CD4-positive, alpha-beta memory T cell (primary cell): Measurements from ENCODE around the gene AS3MT. TPM values are rescaled to one million over a fixed set of nuclear protein-coding genes. Genes with fewer than 3 reads are reported as not detected.

Source experiments
- CTCF ChIA-PET: fragments of 350-600 bp; sonication (Branson Sonifier 250); formaldehyde crosslinking; loops from one replicate; lab custom pipeline; 2021; ENCODE audit warnings: inconsistent platforms; ENCODE audit not compliant: partially characterized antibody; lab: Charles Lee
- POLR2A ChIA-PET: fragments of 350-600 bp; sonication (Branson Sonifier 250); formaldehyde crosslinking; loops from one replicate; lab custom pipeline; 2021; ENCODE audit not compliant: partially characterized antibody; lab: Charles Lee
- DNase-seq, 5 donors: peaks; one replicate each; pipeline versions ENCODE4 v3.0.0 to v3.0.0-alpha.2; 2020 to 2022; ENCODE audit warnings: mixed read lengths in 1 of 5
- H3K27ac ChIP-seq: one replicate; pipeline ENCODE4 v1.7.0; 2013; ENCODE audit warnings: low read depth, low read length
- H3K27me3 ChIP-seq: 2 replicates; pipeline ENCODE4 v1.7.0; 2013; ENCODE audit warnings: mild to moderate bottlenecking, low read length, moderate library complexity; ENCODE audit not compliant: insufficient read depth
- H3K36me3 ChIP-seq: 2 replicates; pipeline ENCODE4 v1.7.0; 2013; ENCODE audit warnings: mild to moderate bottlenecking, low read length, moderate library complexity; ENCODE audit not compliant: insufficient read depth
- H3K4me1 ChIP-seq: 2 replicates; pipeline ENCODE4 v1.7.0; 2013; ENCODE audit warnings: mild to moderate bottlenecking, low read length, moderate library complexity; ENCODE audit not compliant: insufficient read depth
- H3K4me3 ChIP-seq, 2 donors: one replicate each; pipeline ENCODE4 v1.7.0; 2013; ENCODE audit warnings: low read length in 2 of 2, mild to moderate bottlenecking in 1 of 2
- H3K9me3 ChIP-seq, 2 donors: one replicate each; pipeline ENCODE4 v1.7.0; 2013; ENCODE audit warnings: low read length in 2 of 2, control low read depth in 1 of 2; ENCODE audit not compliant: control insufficient read depth in 1 of 2
- H3K27ac Mint-ChIP-seq, 7 donors: one replicate each; pipeline ENCODE4 v1.8.0; 2020 to 2021; ENCODE audit warnings: mixed read lengths in 7 of 7, mild to moderate bottlenecking in 6 of 7, inconsistent platforms in 3 of 7, moderate library complexity in 3 of 7
- H3K27me3 Mint-ChIP-seq, 2 donors: one replicate each; pipeline ENCODE4 v1.8.0; 2020 to 2021; ENCODE audit warnings: mixed read lengths in 2 of 2
- H3K36me3 Mint-ChIP-seq, 2 donors: one replicate each; pipeline ENCODE4 v1.8.0; 2020 to 2021; ENCODE audit warnings: mixed read lengths in 2 of 2, inconsistent platforms in 1 of 2, mild to moderate bottlenecking in 1 of 2
- H3K4me1 Mint-ChIP-seq, 4 donors: one replicate each; pipeline ENCODE4 v1.8.0; 2020 to 2021; ENCODE audit warnings: mixed read lengths in 4 of 4, mild to moderate bottlenecking in 1 of 4
- H3K4me3 Mint-ChIP-seq, 8 donors: one replicate each; pipeline ENCODE4 v1.8.0; 2020 to 2021; ENCODE audit warnings: mixed read lengths in 8 of 8, mild to moderate bottlenecking in 7 of 8, moderate library complexity in 6 of 8, inconsistent platforms in 3 of 8
- H3K9me3 Mint-ChIP-seq, 8 donors: one replicate each; pipeline ENCODE4 v1.8.0; 2020 to 2021; ENCODE audit warnings: mixed read lengths in 8 of 8, mild to moderate bottlenecking in 5 of 8, inconsistent platforms in 3 of 8, moderate library complexity in 1 of 8
- intact Hi-C: fragments of 100-400 bp; cut with micrococcal nuclease; formaldehyde crosslinking; loops from one replicate; pipeline ENCODE4 v1.15.1; 2023
- polyA plus RNA-seq, 2 donors: library from polyadenylated mRNA; unstranded; fragments of 300-500 nt; fragmentation: Illumina TruSeq; gene quantifications; one replicate each; pipeline ENCODE4 v1.2.3, GENCODE V29; 2021
- total RNA-seq, 2 experiments: library from RNA; stranded (reverse); gene quantifications; one replicate each; pipeline ENCODE4 v1.2.3, GENCODE V29; 2021

AS3MT gene
- total and polyA plus RNA-seq, 4 experiments from 2014 or later: 0.14 to 2.3 (median 2.3) TPM; not detected in 1

- Mint-ChIP-seq H3K27ac (no peak overlapping the region), H3K9me3 (no peaks in the 10 kb centered on the region), H3K4me3 (no peak overlapping the region), H3K36me3 (no peaks in the 10 kb centered on the region), H3K4me1 (peaks cover 0 to 3% (median 0%) of the 10 kb centered on the region in 4 donors), H3K27me3 (peaks cover 0 to 7% of the 10 kb centered on the region in 2 donors)
- intact Hi-C loops: no loop called here
- no peak overlapping the region for H3K4me3 ChIP-seq
- CTCF ChIA-PET: interaction anchor here (1.2 kb wide), 1 partner anchor 240 kb away, joined by 4 read pairs; no protein-coding TSS in a partner anchor
- POLR2A ChIA-PET: no interaction called here
- H3K27me3 ChIP-seq: no peaks in the 10 kb centered on the region
- no peaks in the 10 kb centered on the region for H3K36me3 ChIP-seq
- H3K27ac ChIP-seq: no peak overlapping the region
- no peaks in the 10 kb centered on the region for H3K9me3 ChIP-seq
- no peaks in the 10 kb centered on the region for H3K4me1 ChIP-seq
- DNase-seq: no peak
These were observed 37.8 kb upstream of the AS3MT start for GRCh38 chr10:102831322-102832071.

GRCh38 chr10:102832248-102832647 is 37.0 kb upstream of the AS3MT start:
- no peaks in the 10 kb centered on the region for H3K36me3 ChIP-seq
- POLR2A ChIA-PET: no interaction called here
- Mint-ChIP-seq H3K4me3 (no peak overlapping the region), H3K27me3 (peaks cover 0 to 9% of the 10 kb centered on the region in 2 donors), H3K9me3 (peaks cover 0 to 1% (median under 1%) of the 10 kb centered on the region in 8 donors), H3K27ac (no peak overlapping the region), H3K36me3 (no peaks in the 10 kb centered on the region), H3K4me1 (peaks cover 0 to 1% (median 0%) of the 10 kb centered on the region in 4 donors)
- CTCF ChIA-PET: no interaction called here
- DNase-seq: no peak
- no peak overlapping the region for H3K4me3 ChIP-seq
- H3K4me1 ChIP-seq: no peaks in the 10 kb centered on the region
- H3K27me3 ChIP-seq: no peaks in the 10 kb centered on the region
- H3K9me3 ChIP-seq: no peaks in the 10 kb centered on the region
- intact Hi-C loops: no loop called here
- H3K27ac ChIP-seq: no peak overlapping the region

GRCh38 chr10:102832987-102833386 is 36.3 kb upstream of the AS3MT start:
- Mint-ChIP-seq H3K4me1 (peaks cover 0 to 1% (median 0%) of the 10 kb centered on the region in 4 donors), H3K27me3 (peaks cover 0 to 12% of the 10 kb centered on the region in 2 donors), H3K9me3 (peaks cover 0 to 9% (median 7%) of the 10 kb centered on the region in 8 donors), H3K36me3 (peaks cover 0 to under 1% of the 10 kb centered on the region in 2 donors), H3K4me3 (no peak overlapping the region), H3K27ac (no peak overlapping the region)
- no peaks in the 10 kb centered on the region for H3K4me1 ChIP-seq
- H3K4me3 ChIP-seq: no peak overlapping the region
- no peaks in the 10 kb centered on the region for H3K27me3 ChIP-seq
- POLR2A ChIA-PET: no interaction called here
- no peaks in the 10 kb centered on the region for H3K9me3 ChIP-seq
- no peak for DNase-seq
- intact Hi-C loops: no loop called here
- H3K36me3 ChIP-seq: no peaks in the 10 kb centered on the region
- no peak overlapping the region for H3K27ac ChIP-seq
- CTCF ChIA-PET: interaction anchor here (1.0 to 1.5 kb wide), 3 partner anchors 406 to 415 kb away, joined by 3 to 5 read pairs (median 4); no protein-coding TSS in a partner anchor

GRCh38 chr10:102834143-102834542 is 35.1 kb upstream of the AS3MT start:
- Mint-ChIP-seq H3K4me1 (peaks cover 0 to 1% (median 0%) of the 10 kb centered on the region in 4 donors), H3K36me3 (peaks cover 0 to 7% of the 10 kb centered on the region in 2 donors), H3K4me3 (no peak overlapping the region), H3K27ac (no peak overlapping the region), H3K27me3 (peaks cover 3 to 12% of the 10 kb centered on the region in 2 donors), H3K9me3 (peaks cover 0 to 20% (median 15%) of the 10 kb centered on the region in 8 donors)
- intact Hi-C loops: no loop called here
- no peak overlapping the region for H3K27ac ChIP-seq
- H3K27me3 ChIP-seq: no peaks in the 10 kb centered on the region
- H3K4me3 ChIP-seq: no peak overlapping the region
- H3K4me1 ChIP-seq: no peaks in the 10 kb centered on the region
- ChIA-PET CTCF (interaction anchor here (0.6 to 4.2 kb wide), 7 partner anchors 14 to 499 kb away, joined by 3 to 18 read pairs (median 5); partner anchors contain the start of gene WBP1L), POLR2A (no interaction called here)
- H3K9me3 ChIP-seq: no peaks in the 10 kb centered on the region
- DNase-seq: no peak
- no peaks in the 10 kb centered on the region for H3K36me3 ChIP-seq

GRCh38 chr10:102835007-102835482 is 34.2 kb upstream of the AS3MT start:
- intact Hi-C loops: loop anchor here (1.0 kb wide), 3 partner anchors 66 to 409 kb away; no protein-coding TSS in a partner anchor
- H3K27ac Mint-ChIP-seq: no peak overlapping the region
- H3K27ac ChIP-seq: no peak overlapping the region
- no peak overlapping the region for H3K4me3 Mint-ChIP-seq
- no peaks in the 10 kb centered on the region for H3K9me3 ChIP-seq
- no peaks in the 10 kb centered on the region for H3K4me1 ChIP-seq
- no peak overlapping the region for H3K4me3 ChIP-seq
- ChIA-PET POLR2A (no interaction called here), CTCF (interaction anchor here (0.5 to 4.2 kb wide), 12 partner anchors 61 to 657 kb away, joined by 3 to 32 read pairs (median 10); partner anchors contain the start of genes CNNM2 and RPEL1)
- peaks cover 0 to 25% (median 15%) of the 10 kb centered on the region in 8 donors for H3K9me3 Mint-ChIP-seq
- H3K27me3 Mint-ChIP-seq: peaks cover 3 to 12% of the 10 kb centered on the region in 2 donors
- peaks cover 0 to 1% (median 0%) of the 10 kb centered on the region in 4 donors for H3K4me1 Mint-ChIP-seq
- H3K36me3 ChIP-seq: no peaks in the 10 kb centered on the region
- H3K27me3 ChIP-seq: no peaks in the 10 kb centered on the region
- peaks cover 0 to 8% of the 10 kb centered on the region in 2 donors for H3K36me3 Mint-ChIP-seq
- DNase-seq: peak; percentile 63 to 70 (median 66)

GRCh38 chr10:102837230-102837721 is 32.0 kb upstream of the AS3MT start, which contains the start of gene CYP17A1:
Gene CYP17A1, minus strand, starts transcription at chr10:102837413. Its CDS starts 52 bp downstream, at chr10:102837361.
- intact Hi-C loops: no loop called here
- CTCF ChIA-PET: interaction anchor here (0.7 to 4.2 kb wide), 7 partner anchors 9 to 649 kb away, joined by 5 to 32 read pairs (median 9); partner anchors contain the start of gene RPEL1
- no peak for DNase-seq
- no peak within 1 kb of the TSS for H3K27ac ChIP-seq
- POLR2A ChIA-PET: no interaction called here
- no peaks in the 10 kb centered on the region for H3K36me3 ChIP-seq
- no peak within 1 kb of the TSS for H3K4me3 ChIP-seq
- H3K9me3 ChIP-seq: no peaks in the 10 kb centered on the region
- H3K4me1 ChIP-seq: no peaks in the 10 kb centered on the region
- Mint-ChIP-seq H3K36me3 (peaks cover 0 to 8% of the 10 kb centered on the region in 2 donors), H3K27ac (no peak within 1 kb of the TSS), H3K4me3 (no peak within 1 kb of the TSS), H3K27me3 (peaks cover 9 to 15% of the 10 kb centered on the region in 2 donors), H3K9me3 (peaks cover 0 to 25% (median 15%) of the 10 kb centered on the region in 8 donors), H3K4me1 (peaks cover 0 to 1% (median 0%) of the 10 kb centered on the region in 4 donors)
- no peaks in the 10 kb centered on the region for H3K27me3 ChIP-seq
